H1 (cell line): Measurements from ENCODE around the gene DBNL. TPM values are rescaled to one million over a fixed set of nuclear protein-coding genes. Genes with fewer than 3 reads are reported as not detected.

Experiments used
- CTCF ChIA-PET: fragments of 300-600 bp; sonication (Branson Sonifier 250); formaldehyde crosslinking; loops from one replicate; lab custom pipeline; 2021; ENCODE audit not compliant: partially characterized antibody; lab: Charles Lee
- POLR2A ChIA-PET: fragments of 300-600 bp; sonication (Branson Sonifier 250); formaldehyde crosslinking; loops from one replicate; lab custom pipeline; 2021; ENCODE audit warnings: inconsistent platforms; ENCODE audit not compliant: partially characterized antibody; lab: Charles Lee
- DNase-seq, 2 experiments: peaks; one replicate each; pipeline versions ENCODE4 v3.0.0 to v3.0.0-alpha.2; 2010 to 2022; ENCODE audit warnings: low spot score in 2 of 2, low read depth in 1 of 2, mixed read lengths in 1 of 2
- FAIRE-seq: peaks from 2 replicates; lab custom pipeline; 2011; peaks lifted over from hg19 to GRCh38; lab: Jason Lieb, UNC
- H2AFZ ChIP-seq: 2 replicates; pipeline ENCODE4 v1.8.1; 2012; ENCODE audit warnings: low read length, inconsistent platforms
- H2AK5ac ChIP-seq: 2 replicates; pipeline ENCODE4 v1.6.1; 2013; ENCODE audit warnings: low read depth, low read length
- H2BK120ac ChIP-seq: replicated peaks from 2 replicates; pipeline ENCODE3; 2013; ENCODE audit warnings: low read depth, low read length, inconsistent platforms
- H2BK12ac ChIP-seq: 2 replicates; pipeline ENCODE4 v1.6.1; 2013; ENCODE audit warnings: low read depth, low read length
- H2BK15ac ChIP-seq: 2 replicates; pipeline ENCODE4 v1.6.1; 2013; ENCODE audit warnings: low read length
- H2BK20ac ChIP-seq: 2 replicates; pipeline ENCODE4 v1.6.1; 2013; ENCODE audit warnings: low read length
- H2BK5ac ChIP-seq: 2 replicates; pipeline ENCODE4 v1.6.1; 2013; ENCODE audit warnings: low read depth, low read length
- H3K14ac ChIP-seq: 2 replicates; pipeline ENCODE4 v1.6.1; 2013; ENCODE audit warnings: inconsistent platforms; ENCODE audit not compliant: insufficient read length
- H3K18ac ChIP-seq: 2 replicates; pipeline ENCODE4 v1.6.1; 2013; ENCODE audit warnings: low read length; ENCODE audit errors: extremely low read depth
- H3K23ac ChIP-seq: 2 replicates; pipeline ENCODE4 v1.6.1; 2013; ENCODE audit warnings: inconsistent platforms; ENCODE audit not compliant: insufficient read length
- H3K23me2 ChIP-seq: 2 replicates; pipeline ENCODE4 v1.6.1; 2013; ENCODE audit warnings: low read depth, low read length
- H3K27ac ChIP-seq: 2 replicates; pipeline ENCODE4 v1.6.1; 2011; ENCODE audit warnings: low read depth, low read length, inconsistent platforms
- H3K27me3 ChIP-seq, 4 experiments: replicated peaks in 1 of 4; 1 replicate in 1 of 4; 2 replicates in 3 of 4; pipeline versions ENCODE4 v1.6.1 to v1.8.1; 2011 to 2013; ENCODE audit warnings: low read length in 3 of 4, mild to moderate bottlenecking in 3 of 4, inconsistent platforms in 2 of 4, mixed read lengths in 2 of 4, moderate library complexity in 1 of 4; ENCODE audit not compliant: control insufficient read depth in 3 of 4, insufficient read depth in 3 of 4; ENCODE audit errors: extremely low read depth in 1 of 4
- H3K36me3 ChIP-seq, 4 experiments: 2 replicates each; pipeline versions ENCODE4 v1.6.1 to v1.8.1; 2011 to 2013; ENCODE audit warnings: mild to moderate bottlenecking in 4 of 4, low read length in 3 of 4, moderate library complexity in 2 of 4, control low read depth in 1 of 4, inconsistent platforms in 1 of 4; ENCODE audit not compliant: insufficient read depth in 4 of 4, control insufficient read depth in 2 of 4
- H3K4ac ChIP-seq: replicated peaks from 2 replicates; pipeline ENCODE3; 2013; ENCODE audit warnings: low read length, low read depth, mixed read lengths, inconsistent platforms; ENCODE audit not compliant: insufficient read length
- H3K4me1 ChIP-seq, 4 experiments: replicated peaks in 1 of 4; 1 replicate in 1 of 4; 2 replicates in 3 of 4; pipeline versions ENCODE4 v1.6.1 to v1.8.1; 2011 to 2013; ENCODE audit warnings: low read length in 3 of 4, inconsistent platforms in 2 of 4, mixed read lengths in 1 of 4; ENCODE audit not compliant: insufficient read depth in 4 of 4, control insufficient read depth in 3 of 4
- H3K4me2 ChIP-seq, 2 experiments: 2 replicates each; pipeline versions ENCODE4 v1.6.1 to v1.8.1; 2011 to 2013; ENCODE audit warnings: low read depth in 2 of 2, low read length in 2 of 2, control low read depth in 1 of 2, inconsistent platforms in 1 of 2, mild to moderate bottlenecking in 1 of 2; ENCODE audit not compliant: insufficient read depth in 1 of 2
- H3K4me3 ChIP-seq, 4 experiments: fragments of 200-600, 300-600 bp in 1 of 4; sonication (generic), shearing (Covaris generic), sonication (Bioruptor Twin) in 1 of 4; 2 replicates each; pipeline versions ENCODE4 v1.5.1 to v1.8.1; 2011 to 2016; ENCODE audit warnings: low read length in 4 of 4, low read depth in 3 of 4, control low read depth in 2 of 4, inconsistent platforms in 2 of 4, mild to moderate bottlenecking in 2 of 4, mixed read lengths in 1 of 4, moderate library complexity in 1 of 4; ENCODE audit not compliant: insufficient read depth in 2 of 4; ENCODE audit errors: extremely low read depth in 1 of 4
- H3K56ac ChIP-seq: replicated peaks from 2 replicates; pipeline ENCODE3; 2013; ENCODE audit warnings: low read depth, mild to moderate bottlenecking, mixed read lengths, low read length, inconsistent platforms; ENCODE audit not compliant: insufficient read length
- H3K79me1 ChIP-seq: 2 replicates; pipeline ENCODE4 v1.6.1; 2013; ENCODE audit warnings: low read depth, low read length, control low read depth
- H3K79me2 ChIP-seq, 2 experiments: 2 replicates each; pipeline versions ENCODE4 v1.6.1 to v1.8.1; 2012 to 2013; ENCODE audit warnings: low read length in 2 of 2, mild to moderate bottlenecking in 2 of 2, inconsistent platforms in 1 of 2; ENCODE audit not compliant: insufficient read depth in 2 of 2, control insufficient read depth in 1 of 2
- H3K9ac ChIP-seq, 4 experiments: replicated peaks in 1 of 4; 1 replicate in 1 of 4; 2 replicates in 3 of 4; pipeline versions ENCODE4 v1.6.1 to v1.8.1; 2011 to 2013; ENCODE audit warnings: low read depth in 3 of 4, low read length in 3 of 4, control low read depth in 2 of 4, mild to moderate bottlenecking in 2 of 4, moderate library complexity in 2 of 4, inconsistent platforms in 1 of 4; ENCODE audit errors: extremely low read depth in 1 of 4
- H3K9me3 ChIP-seq, 2 experiments: 2 replicates each; pipeline versions ENCODE4 v1.6.1 to v1.8.1; 2012 to 2013; ENCODE audit warnings: mild to moderate bottlenecking in 2 of 2, moderate library complexity in 2 of 2, control low read depth in 1 of 2, inconsistent platforms in 1 of 2, low read depth in 1 of 2, low read length in 1 of 2, mixed read lengths in 1 of 2; ENCODE audit not compliant: insufficient read depth in 2 of 2
- H4K20me1 ChIP-seq, 2 experiments: replicated peaks in 1 of 2; 2 replicates each; pipeline versions ENCODE3 to v1.8.1; 2011 to 2013; ENCODE audit warnings: inconsistent platforms in 2 of 2, low read length in 2 of 2, mild to moderate bottlenecking in 1 of 2; ENCODE audit not compliant: insufficient read depth in 2 of 2, control insufficient read depth in 1 of 2
- H4K5ac ChIP-seq: 2 replicates; pipeline ENCODE4 v1.6.1; 2013; ENCODE audit warnings: low read length, low read depth, mixed read lengths, inconsistent platforms; ENCODE audit not compliant: insufficient read length
- H4K8ac ChIP-seq: 2 replicates; pipeline ENCODE4 v1.8.0; 2013; ENCODE audit warnings: mild to moderate bottlenecking, moderate library complexity, low read length, inconsistent platforms; ENCODE audit not compliant: insufficient read depth; ENCODE audit errors: extremely low read depth
- H4K91ac ChIP-seq: replicated peaks from 2 replicates; pipeline ENCODE3; 2013; ENCODE audit warnings: low read length, mixed read lengths, inconsistent platforms; ENCODE audit not compliant: insufficient read length
- ASH2L ChIP-seq: fragments of 200-600, 300-600 bp; sonication (generic); IDR thresholded peaks from one replicate; pipeline ENCODE4 v1.7.1; 2017; ENCODE audit warnings: low read length
- BCL11A ChIP-seq, 2 experiments: IDR thresholded peaks; one replicate each; pipeline ENCODE4 v1.6.1; 2011; ENCODE audit warnings: low read depth in 2 of 2, low read length in 2 of 2, mild to moderate bottlenecking in 2 of 2
- BRCA1 ChIP-seq: IDR thresholded peaks from 2 replicates; pipeline ENCODE4 v1.6.1; 2012; ENCODE audit warnings: low read depth, low read length, improper control_type of control experiment
- CBX8 ChIP-seq: fragments of 300-800, 300-1000 bp; sonication (generic); IDR thresholded peaks from 2 replicates; pipeline ENCODE4 v1.7.1; 2016; ENCODE audit warnings: low read depth, low read length, borderline replicate concordance
- CEBPB ChIP-seq: IDR thresholded peaks from 2 replicates; pipeline ENCODE4 v1.6.1; 2012; ENCODE audit warnings: low read depth, low read length
- CHD1 ChIP-seq: IDR thresholded peaks from 2 replicates; pipeline ENCODE4 v1.6.1; 2012; ENCODE audit warnings: low read depth, low read length, improper control_type of control experiment
- CTBP2 ChIP-seq: IDR thresholded peaks from 2 replicates; pipeline ENCODE4 v1.7.0; 2011; ENCODE audit warnings: borderline replicate concordance, mild to moderate bottlenecking, moderate library complexity, mixed read lengths, low read length; ENCODE audit not compliant: insufficient read depth, insufficient read length
- MAFK ChIP-seq: IDR thresholded peaks from 2 replicates; pipeline ENCODE4 v1.6.1; 2012; ENCODE audit warnings: low read depth, mild to moderate bottlenecking, improper control_type of control experiment, low read length
- RBBP5 ChIP-seq: IDR thresholded peaks from 2 replicates; pipeline ENCODE4 v1.7.1; 2012; ENCODE audit warnings: low read depth, mild to moderate bottlenecking, inconsistent platforms, low read length, moderate library complexity, borderline replicate concordance
- RXRA ChIP-seq: IDR thresholded peaks from 2 replicates; pipeline ENCODE4 v1.6.1; 2011; ENCODE audit warnings: low read depth, mild to moderate bottlenecking, low read length, moderate library complexity; ENCODE audit not compliant: insufficient read depth
- SIX5 ChIP-seq: IDR thresholded peaks from 2 replicates; pipeline ENCODE4 v1.6.1; 2011; ENCODE audit warnings: mild to moderate bottlenecking, low read depth, low read length
- SP4 ChIP-seq: IDR thresholded peaks from 2 replicates; pipeline ENCODE4 v1.6.1; 2012; ENCODE audit warnings: low read length, inconsistent platforms
- WGBS, 2 experiments: shearing (Covaris generic) in 1 of 2; methylation state at CpG; one replicate each; pipeline versions ENCODE4 v1.1.6 to v1.1.7; 2013 to 2015; ENCODE audit warnings: low lambda C conversion rate in 2 of 2, mixed read lengths in 2 of 2, inconsistent platforms in 1 of 2, low coverage in 1 of 2, missing lambda C conversion rate in 1 of 2; ENCODE audit not compliant: insufficient replicate concordance in 2 of 2, insufficient coverage in 1 of 2, insufficient read length in 1 of 2; ENCODE audit errors: extremely low coverage in 1 of 2, missing lambda C conversion rate in 1 of 2; 5-methylcytosine and 5-hydroxymethylcytosine counted together
- polyA plus RNA-seq, 7 experiments: library from polyadenylated mRNA; depleted of rRNA in 3 of 7; stranded (reverse) in 5 of 7; unstranded in 2 of 7; fragments of >200 nt in 5 of 7; fragments of 200-250 nt in 2 of 7; gene quantifications; 1 replicate in 5 of 7; 2 replicates in 1 of 7; 4 replicates in 1 of 7; pipeline versions ENCODE4 v1.2.1 to v1.2.3, GENCODE V29; 2011 to 2013; ENCODE audit warnings: missing spikeins in 2 of 7, mixed read lengths in 2 of 7
- total RNA-seq: library from RNA; stranded (reverse); fragmentation: NEBNext Ultra II Directional; extraction: Animal tissue kit (Norgen Biotek cat#: 25700); gene quantifications from 2 replicates; pipeline ENCODE4 v1.2.1, GENCODE V29; 2021

Gene DBNL
- total and polyA plus RNA-seq, 2 of the 8 experiments (the other 6 are each of a cell fraction or from before 2014, with no cell fraction given), result 30.9 to 56.6 TPM

DNA sequence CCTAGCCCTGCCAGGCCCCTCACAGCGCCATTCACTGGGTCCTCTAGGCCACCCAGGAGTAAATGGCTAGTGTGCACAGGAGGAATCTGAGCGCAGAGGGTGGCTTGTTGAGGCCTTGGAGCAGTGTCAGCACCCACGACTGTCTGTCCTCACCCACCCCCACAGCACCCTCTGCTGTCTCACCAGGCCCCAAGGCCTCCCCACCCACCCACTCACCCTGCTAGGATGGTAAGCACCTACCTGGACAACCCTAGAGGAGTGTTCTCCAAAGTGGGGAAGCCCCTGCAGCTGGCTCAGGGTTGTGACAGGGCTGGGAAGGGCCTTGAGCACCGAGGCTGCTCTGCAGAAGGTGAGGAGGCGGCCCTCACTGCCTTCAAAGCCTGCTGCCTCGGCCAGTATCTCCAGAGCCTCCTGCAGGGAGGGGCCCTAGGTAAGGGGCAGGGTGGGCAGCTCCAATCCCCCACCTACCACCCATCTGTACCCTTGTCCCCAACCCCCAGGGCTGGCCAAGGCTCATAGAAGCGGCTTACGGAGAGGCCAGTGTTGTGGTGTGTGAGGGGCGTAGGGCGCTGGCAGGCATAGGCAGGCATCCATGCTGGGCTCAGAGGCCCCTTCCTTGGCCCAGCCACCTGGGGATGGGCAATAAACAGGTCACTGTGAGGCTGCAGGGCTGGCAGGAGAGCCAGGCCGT, 35.0 kb downstream of the DBNL start:
- Histone ChIP-seq H2AFZ (no peak overlapping the region), H3K56ac (no peak overlapping the region), H3K27me3 (no peaks in the 10 kb centered on the region; a peak in 2 of 7 replicates), H2BK20ac (no peak overlapping the region), H2BK15ac (no peak overlapping the region), H3K4me3 (no peak overlapping the region), H2BK12ac (no peak overlapping the region), H2BK120ac (no peak overlapping the region), H3K4me1 (no peaks in the 10 kb centered on the region), H3K23me2 (peaks cover 4% of the 10 kb centered on the region; the same call in 1 of the 2 replicates), H2BK5ac (no peak overlapping the region), H3K79me1 (no peaks in the 10 kb centered on the region), H2AK5ac (no peak overlapping the region), H3K4ac (no peak overlapping the region), H4K91ac (no peak overlapping the region), H4K20me1 (peaks cover 0 to 5% of the 10 kb centered on the region in 2 experiments), H4K8ac (no peak overlapping the region), H3K9ac (no peak overlapping the region), H3K4me2 (no peak overlapping the region), H3K36me3 (peaks cover 12 to 20% (median 14%) of the 10 kb centered on the region in 4 experiments), H4K5ac (no peak overlapping the region), H3K9me3 (no peaks in the 10 kb centered on the region), H3K27ac (no peak overlapping the region), H3K14ac (no peak overlapping the region), H3K79me2 (no peaks in the 10 kb centered on the region), H3K18ac (no peak overlapping the region), H3K23ac (no peak overlapping the region)
- CTCF ChIA-PET, result interaction anchor here (1.1 to 1.6 kb wide), 2 partner anchors 22 to 33 kb away, joined by 3 read pairs; no protein-coding TSS in a partner anchor
- 81% methylated on average over 10 of the region's 11 CpGs; no CpG with 5 or more reads in 1 of the 2 experiments for WGBS, 2 experiments
- TF ChIP-seq CTBP2, result no peak
- TF ChIP-seq CHD1, result no peak
- TF ChIP-seq MAFK, result no peak
- TF ChIP-seq CEBPB, result no peak
- TF ChIP-seq BRCA1, result no peak
- TF ChIP-seq ASH2L, result no peak
- no peak for TF ChIP-seq CBX8
- TF ChIP-seq SIX5, result no peak
- TF ChIP-seq RBBP5, result no peak
- no peak for TF ChIP-seq RXRA
- no peak for TF ChIP-seq BCL11A (IDR thresholded peaks at IDR 0.05; ENCODE audit: low read depth in 2 of 2, low read length in 2 of 2)
- TF ChIP-seq SP4, result no peak
- FAIRE-seq, result no peak
- POLR2A ChIA-PET, result interaction anchor here (1.0 to 5.5 kb wide), 3 partner anchors 9 to 14 kb away, joined by 3 to 48 read pairs (median 9); partner anchors contain the start of gene PGAM2
- no peak for DNase-seq
